Activated T-cell treated with anti-CD3 and anti-CD28 coated beads, Interleukin-2, amount 50 U/mL, for 48 hours (primary cell): Measurements from ENCODE around the gene ABCC5.

Experiments
- DNase-seq, 2 experiments: peaks; one replicate each; pipeline ENCODE4 v3.0.0-alpha.2; 2020

Gene ABCC5

DNA sequence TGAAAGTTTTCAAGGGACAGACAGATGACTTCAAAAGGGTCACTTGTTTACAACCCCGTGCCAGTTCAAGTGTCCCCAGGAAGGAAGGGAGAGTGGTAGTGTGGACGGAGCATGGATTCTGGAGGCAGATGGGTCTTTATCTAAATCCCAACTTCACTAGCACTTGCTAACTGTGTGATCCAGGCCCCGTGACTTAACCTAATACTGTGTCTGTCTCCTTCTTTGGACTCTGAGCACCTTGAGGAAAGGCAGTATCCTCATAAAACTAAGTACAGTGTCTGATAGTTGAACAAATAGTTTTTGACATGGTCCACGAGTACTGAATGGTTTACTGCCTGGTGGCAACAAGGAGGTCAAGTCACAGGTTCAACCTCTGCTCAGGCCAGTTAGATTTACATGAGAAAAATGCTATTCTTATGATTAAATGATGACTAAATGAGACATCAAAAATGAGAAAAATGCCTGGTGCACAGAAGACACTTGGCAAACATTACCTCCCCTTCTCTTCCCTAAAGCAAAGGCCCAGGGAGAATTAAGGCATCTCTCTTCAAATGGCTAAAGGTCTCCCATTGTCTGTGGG lies 48.9 kb downstream of the ABCC5 start:
- DNase-seq: no peak

DNA sequence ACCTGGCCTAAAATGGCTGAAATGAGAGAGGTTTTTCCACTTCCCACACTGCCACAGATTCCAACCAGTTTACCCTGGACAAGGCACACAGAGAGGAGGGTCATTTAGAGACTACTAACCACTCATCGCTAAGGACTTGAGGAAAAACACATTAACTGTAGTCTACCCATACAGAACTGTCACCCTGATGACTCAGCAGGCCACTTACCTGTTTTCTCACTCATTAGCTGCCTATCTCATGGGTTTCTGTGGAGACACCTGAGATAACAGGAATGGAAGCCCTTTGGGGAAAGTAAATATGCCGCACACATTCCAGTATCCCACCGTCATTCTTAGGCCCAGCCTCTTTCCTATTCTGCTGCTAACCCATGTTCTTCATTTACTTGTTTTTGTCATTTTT lies 50.0 kb downstream of the ABCC5 start:
- DNase-seq: no peak

DNA sequence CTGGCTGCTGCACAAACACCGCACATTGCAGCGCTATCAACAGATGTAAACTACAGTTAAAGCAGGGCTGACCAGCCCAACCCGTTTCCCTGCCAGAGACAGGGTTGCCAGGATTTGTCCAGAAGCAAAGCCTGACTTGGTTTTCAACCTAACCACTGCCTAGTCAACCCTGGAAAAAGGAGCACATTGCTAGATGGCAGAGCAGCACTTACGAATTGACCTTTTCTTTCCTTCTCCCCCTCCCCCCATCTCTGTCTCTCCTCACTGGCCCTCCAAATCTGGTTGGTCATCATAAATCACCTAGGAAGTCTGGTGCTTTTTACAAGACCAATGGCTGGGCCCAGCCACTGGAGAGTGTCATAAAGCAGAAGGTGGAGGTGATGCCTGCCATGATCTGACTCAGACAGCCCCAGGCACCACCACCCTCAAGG lies 51.3 kb downstream of the ABCC5 start:
- no peak for DNase-seq

DNA sequence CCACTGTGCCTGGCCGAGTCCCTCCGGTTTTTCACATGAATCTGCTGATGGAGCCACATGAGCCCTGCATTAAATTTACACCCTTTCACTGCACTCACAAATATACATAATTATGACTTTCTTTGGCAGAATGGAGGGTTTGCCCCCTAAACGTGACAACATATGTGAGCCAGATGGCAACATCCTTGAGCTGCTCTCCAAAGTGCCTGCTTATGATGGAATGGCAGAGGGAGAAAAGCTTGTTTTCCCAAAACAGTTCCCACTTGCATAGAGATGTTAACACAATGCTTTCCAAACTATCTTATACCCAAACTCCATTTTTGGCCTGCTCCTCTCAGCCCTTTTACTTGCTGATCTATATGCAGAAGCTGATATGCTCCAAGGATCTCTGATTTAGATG lies 54.9 kb downstream of the ABCC5 start:
- no peak for DNase-seq

DNA sequence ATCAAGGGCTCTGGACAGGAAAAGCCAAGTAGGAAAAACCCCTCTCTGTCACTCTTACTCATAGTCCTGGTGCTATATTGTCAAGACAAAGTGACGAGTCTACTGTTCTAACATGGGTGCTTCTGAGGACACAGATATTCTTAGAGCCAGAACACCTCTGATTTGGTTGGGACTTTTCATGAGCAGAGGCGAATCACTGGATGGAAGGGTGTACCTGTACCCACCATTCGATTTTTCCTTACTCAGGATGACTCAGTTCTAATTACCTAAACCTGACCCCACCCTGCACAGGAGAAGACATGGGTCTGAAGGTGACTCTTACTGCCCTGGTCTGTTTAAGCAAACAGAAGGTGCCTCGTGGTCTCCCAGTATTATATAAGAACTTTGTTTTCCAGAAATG lies 58.5 kb downstream of the ABCC5 start:
- no peak for DNase-seq

DNA sequence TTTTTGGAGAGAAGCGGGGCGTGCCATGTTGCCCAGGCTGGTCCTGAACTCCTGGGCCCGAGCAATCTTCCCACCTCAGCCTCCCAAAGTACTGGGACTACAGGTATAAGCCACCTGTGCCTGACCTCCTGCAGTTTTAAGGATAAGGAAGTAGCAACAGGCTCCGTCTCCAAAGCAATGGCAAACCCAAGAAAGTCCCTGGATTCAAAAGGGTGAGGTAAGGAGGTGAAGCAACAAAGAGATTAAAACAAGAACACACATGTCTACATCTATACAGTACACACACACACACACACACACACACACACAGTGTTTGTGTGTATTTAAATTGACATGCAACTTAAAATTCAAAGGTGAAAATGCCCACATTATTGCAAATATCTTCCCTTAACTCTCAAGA lies 58.9 kb downstream of the ABCC5 start:
- no peak for DNase-seq

DNA sequence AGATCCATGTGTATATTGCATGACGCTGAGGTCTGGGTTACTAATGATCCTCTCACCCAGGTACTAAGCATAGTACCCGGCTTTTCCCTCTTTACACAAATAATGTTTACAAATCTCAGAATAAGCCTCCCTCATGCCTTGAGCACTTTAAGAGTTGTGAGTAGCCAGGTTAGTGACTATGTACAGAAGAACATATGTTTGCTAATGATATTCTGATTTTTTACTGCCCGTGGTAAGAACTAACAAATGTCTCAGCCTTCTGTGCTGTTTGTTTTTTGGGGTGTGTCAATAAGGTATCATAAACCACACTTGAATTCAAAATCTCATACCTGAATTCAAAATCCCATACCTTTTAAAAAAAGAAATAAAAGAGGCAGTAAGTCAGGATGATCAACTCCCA lies 59.5 kb downstream of the ABCC5 start:
- DNase-seq: no peak

DNA sequence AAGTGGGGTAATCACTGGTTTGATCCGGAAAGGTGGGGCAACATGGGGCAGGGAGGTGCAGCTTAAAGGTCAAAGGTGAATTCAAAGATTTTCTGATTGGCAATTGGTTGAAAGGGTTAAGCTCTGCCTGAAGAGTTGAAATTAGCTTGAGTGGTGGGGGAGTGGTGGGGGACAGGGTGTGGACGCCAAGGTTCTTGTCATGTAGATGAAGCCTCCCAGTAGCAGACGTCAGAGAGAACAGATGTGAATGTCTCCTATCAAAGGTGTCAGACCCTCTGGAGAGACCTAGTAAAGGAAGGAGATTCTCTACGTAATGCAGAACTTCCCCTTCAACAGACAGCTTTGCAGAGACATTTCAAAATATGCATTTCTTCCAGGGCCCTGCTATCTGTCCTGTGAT lies 62.8 kb downstream of the ABCC5 start:
- DNase-seq: no peak

DNA sequence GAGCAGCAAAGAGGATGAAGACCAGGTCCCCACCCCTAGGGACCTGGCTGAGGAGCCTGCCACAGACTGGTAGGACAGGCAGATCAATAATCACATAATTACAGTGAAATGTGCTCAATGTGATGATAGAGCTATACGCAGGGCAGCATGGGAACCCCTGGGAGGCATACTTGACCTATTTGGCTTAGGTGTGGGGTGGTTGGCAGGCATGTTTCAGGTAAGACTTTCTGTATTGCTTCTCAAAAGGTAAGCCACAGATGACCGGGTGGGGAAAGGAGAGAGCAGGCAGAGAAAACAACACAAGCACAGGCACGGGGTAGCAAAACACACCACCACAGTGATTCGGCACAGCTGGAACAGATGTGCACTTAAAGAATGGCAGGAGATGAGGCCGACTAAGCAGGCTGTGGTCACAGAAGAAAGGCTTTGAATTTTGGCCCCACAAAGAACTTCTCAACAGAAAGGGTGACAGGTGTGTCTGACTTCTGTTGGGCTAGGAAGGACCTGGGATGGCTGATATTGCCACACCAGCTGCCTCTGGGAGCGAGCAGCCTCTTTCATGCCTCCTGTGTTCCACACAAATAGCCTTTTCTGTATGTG lies 64.1 kb downstream of the ABCC5 start:
- DNase-seq: no peak

DNA sequence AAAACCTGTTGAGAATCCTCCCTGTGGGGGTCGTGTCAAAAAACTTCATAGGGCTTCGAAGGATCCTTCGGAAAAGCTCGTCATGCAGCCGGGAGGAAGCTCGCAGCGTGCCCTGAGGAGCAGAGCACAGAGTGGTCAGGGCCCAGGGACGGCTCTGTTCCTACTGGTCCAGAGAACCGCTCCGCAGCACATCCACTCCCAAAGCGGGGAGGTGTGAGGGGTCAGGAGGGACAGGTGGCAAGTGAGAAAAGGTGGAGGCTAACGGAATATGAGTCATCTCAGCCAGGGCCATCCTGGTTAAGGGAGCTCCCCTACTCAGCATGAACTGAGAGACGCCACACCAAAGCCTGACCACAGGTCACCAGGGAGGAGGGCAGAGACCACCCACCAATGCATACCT lies 66.2 kb downstream of the ABCC5 start:
- DNase-seq: no peak

DNA sequence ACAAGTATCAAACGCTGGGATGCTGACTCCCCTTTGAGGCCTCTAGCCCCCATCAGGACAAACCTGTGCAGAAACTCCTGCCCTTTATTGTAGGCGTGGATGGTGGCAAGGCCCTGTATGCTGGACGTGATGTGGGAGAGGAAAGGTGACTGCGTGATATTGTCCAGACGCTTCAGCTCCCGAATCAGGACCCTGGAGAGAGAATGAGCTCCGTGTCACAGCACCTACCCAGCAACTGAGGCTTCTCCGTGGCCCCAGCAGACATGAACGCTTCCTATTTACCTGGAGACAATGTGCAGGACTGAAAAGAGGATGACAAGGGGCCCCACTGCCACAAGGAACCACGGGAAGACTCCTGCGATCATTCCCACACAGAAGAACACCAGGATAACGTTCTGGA lies 68.0 kb downstream of the ABCC5 start:
- no peak for DNase-seq

DNA sequence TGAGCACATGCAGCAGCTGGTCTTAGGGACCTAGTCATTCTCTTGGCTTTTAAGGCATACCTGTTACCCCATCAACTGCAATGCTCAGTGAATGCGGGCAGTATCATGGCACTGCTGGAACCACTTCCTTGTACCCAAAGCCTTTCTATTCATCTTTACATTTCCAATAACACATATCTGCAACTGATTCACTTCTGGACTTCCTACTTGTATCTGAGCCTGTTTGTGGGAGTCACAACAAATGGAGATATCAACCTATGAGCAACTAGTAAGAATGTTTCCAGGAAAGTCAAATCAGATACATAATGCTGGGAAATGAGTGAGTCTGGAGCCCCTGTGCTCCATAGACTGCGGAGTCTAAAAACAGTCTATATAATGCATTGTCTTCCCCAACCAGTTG lies 71.6 kb downstream of the ABCC5 start:
- no peak for DNase-seq

DNA sequence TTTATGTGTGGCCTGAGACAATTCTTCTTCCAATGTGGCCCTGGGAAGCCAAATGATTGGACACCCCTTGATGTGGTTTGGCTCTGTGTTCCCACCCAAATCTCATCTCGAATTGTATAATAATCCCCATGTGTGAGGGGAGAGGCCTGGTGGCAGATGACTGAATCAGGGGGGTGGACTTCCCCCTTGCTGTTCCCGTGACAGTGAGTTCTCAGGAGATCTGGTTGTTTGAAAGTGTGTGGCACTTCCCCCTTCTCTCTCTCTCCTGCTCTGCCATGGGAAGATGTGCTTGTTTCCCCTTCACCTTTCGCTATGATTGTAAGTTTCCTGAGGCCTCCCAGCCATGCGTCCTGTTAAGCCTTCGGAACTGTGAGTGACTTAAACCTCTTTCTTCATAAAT lies 72.9 kb downstream of the ABCC5 start:
- no peak for DNase-seq

DNA sequence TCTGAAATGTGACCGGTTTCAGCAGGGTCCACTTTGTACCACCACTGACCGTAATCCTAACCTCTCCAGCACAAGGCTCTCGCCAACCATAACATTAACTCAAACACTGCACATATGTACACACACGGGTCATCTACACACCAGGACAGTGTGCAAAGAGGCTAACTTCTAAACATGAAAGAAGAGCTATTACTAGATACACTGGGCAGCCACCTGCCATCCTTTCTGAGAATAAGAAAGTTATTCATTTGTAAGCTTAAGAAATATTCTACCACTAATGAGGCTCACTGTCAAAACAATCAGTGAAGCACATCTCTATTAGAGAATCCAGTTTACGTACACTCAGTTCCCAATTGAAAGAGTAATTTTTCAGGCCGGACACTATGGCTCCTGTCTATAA lies 73.9 kb downstream of the ABCC5 start:
- no peak for DNase-seq

DNA sequence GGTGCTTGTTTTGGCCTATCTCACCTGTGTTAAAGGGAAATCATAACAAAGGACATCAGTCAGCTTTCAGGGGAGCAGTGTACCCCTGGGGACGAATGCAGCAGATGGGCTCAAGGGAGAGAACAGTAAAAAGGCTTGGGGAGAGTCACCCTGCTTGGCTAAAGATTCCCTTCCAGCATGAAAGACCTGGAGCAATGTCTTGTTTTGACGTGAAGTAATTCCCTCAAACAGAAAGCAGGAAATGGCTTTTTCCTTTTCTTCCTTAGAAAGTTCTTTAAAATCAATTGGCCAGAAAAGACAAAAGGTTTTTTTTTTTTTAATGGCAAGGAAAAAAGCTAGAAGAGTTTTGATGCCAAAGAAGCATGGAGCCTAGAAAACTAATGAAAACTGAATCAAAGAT lies 76.5 kb downstream of the ABCC5 start:
- no peak for DNase-seq

DNA sequence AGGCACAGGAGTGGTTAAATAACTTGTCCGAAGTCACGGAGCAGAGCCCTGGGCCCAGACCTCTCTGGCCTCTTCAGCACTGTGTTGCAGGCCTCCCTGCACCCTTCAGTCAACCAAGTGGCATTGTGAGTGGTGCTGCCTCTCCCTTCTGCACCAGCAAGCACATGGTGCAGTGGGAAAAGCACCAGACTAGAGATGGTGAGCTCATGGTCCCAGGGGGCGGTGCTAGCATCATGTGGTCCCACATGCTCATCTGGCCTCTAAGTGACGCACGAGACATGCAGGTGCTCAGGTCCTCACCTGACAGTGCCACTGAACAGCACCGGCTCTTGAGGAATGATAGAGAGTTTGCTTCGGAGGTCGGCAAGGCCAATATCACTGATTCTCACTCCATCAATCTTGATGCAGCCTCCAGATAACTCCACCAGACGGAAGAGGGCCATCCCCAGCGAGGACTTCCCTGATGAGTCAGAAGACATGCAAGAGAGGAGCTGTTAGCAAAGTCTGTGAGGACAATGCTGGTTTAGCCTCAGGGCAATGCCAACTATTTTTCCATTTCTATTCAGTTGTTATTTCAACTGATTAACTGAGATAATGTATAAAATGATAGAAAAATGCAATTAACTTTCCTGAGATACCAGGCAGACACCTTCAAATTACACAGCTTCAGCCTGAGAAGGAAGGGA lies 79.9 kb downstream of the ABCC5 start:
- no peak for DNase-seq

DNA sequence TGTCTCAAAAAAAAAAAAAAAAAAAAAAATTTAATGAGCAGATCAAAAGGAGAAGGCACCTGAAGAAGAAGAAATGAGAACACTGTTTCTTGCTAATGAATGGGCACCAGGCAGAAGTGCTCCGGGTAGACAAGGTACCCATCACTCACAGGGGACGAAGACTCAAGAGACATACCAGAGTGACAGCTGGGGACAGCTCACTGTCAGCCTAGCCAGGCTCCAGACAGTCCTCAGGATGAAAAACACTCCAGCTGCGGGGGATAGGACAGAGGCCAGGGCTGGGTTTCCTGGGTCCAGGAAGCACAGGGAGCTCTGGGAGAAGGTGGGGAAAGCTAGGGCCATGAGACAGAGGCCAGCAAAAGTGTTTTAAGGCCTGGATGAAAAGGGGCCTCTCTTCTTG lies 84.5 kb downstream of the ABCC5 start:
- no peak for DNase-seq

DNA sequence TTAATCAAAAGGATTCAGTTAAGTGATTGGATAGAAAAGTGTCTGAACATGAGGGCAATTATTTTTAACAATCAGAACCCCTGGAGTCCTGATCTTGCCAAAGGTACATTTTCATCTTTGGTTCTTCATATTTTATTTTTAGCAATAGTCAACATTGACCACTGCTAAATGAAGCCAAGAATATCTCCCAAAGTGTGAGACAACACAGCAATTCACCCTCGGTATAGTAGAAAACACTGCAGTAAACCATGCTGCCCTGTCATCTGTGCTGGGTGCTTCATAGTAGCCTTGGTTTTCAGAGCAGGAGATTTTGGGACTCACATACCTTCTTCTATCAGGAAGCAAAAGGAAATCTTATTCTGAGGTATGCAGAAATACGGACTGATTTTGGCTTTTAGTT lies 85.8 kb downstream of the ABCC5 start:
- DNase-seq: no peak

DNA sequence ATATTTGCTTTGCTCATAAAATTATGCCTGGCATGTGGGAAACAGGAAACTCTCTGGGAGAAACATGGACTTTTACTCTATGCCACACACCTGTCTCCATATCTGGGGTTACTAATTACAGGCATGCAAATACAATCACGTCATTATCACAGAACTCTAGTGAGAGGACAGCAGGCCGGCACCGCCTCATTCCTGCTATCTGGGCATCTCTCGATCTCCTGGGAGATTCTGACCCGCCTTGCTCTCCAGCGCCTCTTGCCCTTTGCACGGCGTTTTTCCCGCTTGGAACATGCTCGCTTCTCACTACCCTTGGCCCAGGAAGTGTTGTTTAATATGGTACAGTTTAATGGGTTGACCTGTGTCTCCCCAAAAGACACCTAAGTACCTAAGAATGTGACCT lies 87.6 kb downstream of the ABCC5 start:
- DNase-seq: no peak

DNA sequence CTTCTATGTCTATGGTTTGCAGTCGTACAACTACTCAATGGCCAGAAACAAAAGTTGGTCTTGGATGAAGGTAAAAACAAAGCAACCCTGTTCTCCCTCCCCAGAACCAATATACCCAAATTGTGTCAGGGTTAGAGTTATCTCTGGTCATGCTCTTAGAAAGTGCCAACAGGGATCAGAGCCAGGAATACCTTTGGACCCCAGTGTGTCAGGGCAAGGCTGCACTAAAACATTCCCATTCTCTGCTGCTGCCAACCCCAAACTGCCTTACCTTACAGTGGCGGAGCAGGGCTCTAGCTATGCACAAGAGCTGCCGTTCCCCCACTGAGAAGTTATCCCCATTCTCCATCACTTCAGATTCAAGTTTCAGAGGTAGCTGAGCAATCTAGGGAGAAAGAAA lies 90.6 kb downstream of the ABCC5 start:
- DNase-seq: no peak

DNA sequence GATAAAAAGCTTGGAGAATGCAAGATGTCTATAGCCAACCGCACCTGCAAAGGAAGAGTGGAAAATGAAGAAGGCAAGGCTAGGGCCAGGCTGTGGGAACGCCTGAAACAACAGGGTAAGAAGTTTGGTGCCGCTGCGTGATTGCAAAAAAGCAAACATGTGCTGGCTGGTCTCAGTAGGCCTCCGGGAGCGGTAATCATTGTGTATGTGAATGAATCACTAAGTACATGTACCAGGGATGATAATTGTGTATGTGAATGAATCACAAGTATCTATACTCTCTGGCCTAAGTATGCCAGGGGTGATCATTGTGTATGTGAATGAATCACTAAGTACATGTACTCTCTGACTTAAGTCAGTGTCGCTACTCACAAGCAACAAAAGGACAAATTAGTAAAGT lies 92.7 kb downstream of the ABCC5 start:
- DNase-seq: no peak

DNA sequence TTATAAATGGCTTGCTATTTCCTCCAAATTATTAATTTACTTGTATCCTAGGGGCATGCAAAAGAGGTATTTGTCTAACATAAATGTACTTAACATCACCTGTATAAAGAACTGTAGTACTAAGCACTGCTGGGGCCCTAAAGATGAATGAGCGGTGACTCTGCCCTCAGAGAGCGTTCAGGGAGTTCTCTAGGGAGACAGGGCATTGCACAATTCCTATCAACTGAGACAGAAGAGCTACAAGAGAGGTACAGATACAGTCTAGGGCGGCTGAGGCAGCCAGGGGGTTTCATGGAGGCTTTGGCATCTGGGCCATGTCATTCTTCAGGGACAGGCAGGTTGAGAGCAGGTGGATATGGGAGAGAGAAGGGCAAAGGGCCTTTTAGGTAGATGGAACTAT lies 93.1 kb downstream of the ABCC5 start:
- DNase-seq: no peak

DNA sequence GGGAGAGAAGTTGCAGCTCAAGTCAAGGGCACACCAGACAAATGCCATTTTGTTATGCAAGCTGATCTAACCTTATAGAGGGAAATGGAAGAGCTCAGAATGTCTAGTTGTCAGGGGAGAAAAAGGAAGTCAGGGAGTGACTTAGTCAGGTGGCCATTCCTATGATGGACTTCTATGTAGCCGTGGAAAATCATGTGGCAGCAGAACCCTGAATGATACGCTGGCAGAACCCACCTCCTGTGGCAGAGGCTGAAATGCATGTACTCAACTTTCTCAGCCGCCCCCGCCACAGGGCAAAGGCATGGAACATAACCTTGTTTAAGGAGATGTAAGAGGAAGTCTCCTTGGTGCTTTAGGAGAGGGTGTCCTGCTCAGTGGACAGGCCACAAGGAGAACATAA lies 95.3 kb downstream of the ABCC5 start:
- DNase-seq: no peak

DNA sequence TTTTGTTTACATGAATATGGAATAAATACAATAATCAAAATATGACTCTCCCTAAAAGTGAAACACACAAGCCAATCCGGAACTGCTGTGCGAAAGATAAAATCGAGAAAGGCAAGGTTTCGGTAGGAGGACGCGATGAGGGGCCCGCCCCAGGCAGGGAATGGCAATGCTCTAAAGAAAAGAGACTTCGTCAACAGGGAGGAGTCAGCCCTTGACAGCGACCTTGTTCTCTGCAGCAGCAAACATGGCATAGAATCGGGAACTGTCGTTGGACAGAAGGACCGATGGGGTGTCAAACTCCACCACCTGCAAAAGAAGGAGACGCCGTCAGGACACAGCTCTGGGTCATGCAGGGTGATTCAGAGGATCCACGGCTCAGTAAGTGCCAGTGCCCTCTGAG lies 96.6 kb downstream of the ABCC5 start:
- no peak for DNase-seq

DNA sequence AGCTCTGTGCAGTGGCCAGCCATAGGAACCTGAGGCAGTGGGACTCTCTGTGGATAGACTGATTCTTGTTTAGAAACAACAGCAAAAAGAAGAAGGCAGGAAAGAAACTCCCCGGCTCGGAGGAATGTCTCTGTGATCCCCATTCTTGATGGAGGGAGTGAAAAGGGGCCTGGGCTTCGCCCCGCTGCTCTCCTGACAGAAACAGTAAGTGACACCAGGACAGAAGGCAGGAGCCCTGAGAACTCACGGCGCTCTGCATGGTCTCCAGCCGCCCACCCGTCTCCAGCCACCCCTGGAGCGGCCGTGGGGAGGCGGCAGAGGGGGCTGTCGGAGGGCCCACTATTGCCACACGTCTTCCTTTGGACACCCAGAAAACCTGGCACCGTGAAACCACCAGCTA lies 97.3 kb downstream of the ABCC5 start:
- DNase-seq: no peak
